WTC11 (cell line): ENCODE measurements around the gene PAFAH1B2. TPM values are rescaled to one million over a fixed set of nuclear protein-coding genes. Genes with fewer than 3 reads are reported as not detected.

Experiments used
- ATAC-seq: fragments of 200-7000 bp; cut with Tn5 transposase; 2 replicates; pipeline ENCODE4 v1.10.0; 2021; ENCODE audit warnings: mild to moderate bottlenecking, moderate library complexity
- CTCF ChIA-PET: fragments of 300-600 bp; sonication (Branson Sonifier 250); formaldehyde crosslinking; loops from one replicate; lab custom pipeline; 2021; ENCODE audit warnings: antibody characterized with exemption; lab: Charles Lee
- POLR2A ChIA-PET: fragments of 350-600 bp; sonication (Branson Sonifier 250); formaldehyde crosslinking; loops from one replicate; lab custom pipeline; 2021; ENCODE audit warnings: antibody characterized with exemption; lab: Charles Lee
- DNase-seq: peaks from one replicate; pipeline ENCODE4 v3.0.0; 2021; ENCODE audit warnings: low spot score
- H3K27ac Mint-ChIP-seq: 2 replicates; pipeline ENCODE4 v1.8.0; 2021; ENCODE audit warnings: mixed read lengths
- H3K27me3 Mint-ChIP-seq: 2 replicates; pipeline ENCODE4 v1.8.0; 2021; ENCODE audit warnings: low read depth, mild to moderate bottlenecking, moderate library complexity, mixed read lengths
- H3K36me3 Mint-ChIP-seq: 2 replicates; pipeline ENCODE4 v1.8.0; 2021; ENCODE audit warnings: mixed read lengths
- H3K4me1 Mint-ChIP-seq: 2 replicates; pipeline ENCODE4 v1.8.0; 2022; ENCODE audit warnings: mixed read lengths
- H3K4me3 Mint-ChIP-seq: 2 replicates; pipeline ENCODE4 v1.8.0; 2021; ENCODE audit warnings: mild to moderate bottlenecking, moderate library complexity, mixed read lengths
- H3K9me3 Mint-ChIP-seq: 2 replicates; pipeline ENCODE4 v1.8.0; 2021; ENCODE audit warnings: mixed read lengths
- ATF1 ChIP-seq: sonication (generic); formaldehyde crosslinking; IDR thresholded peaks from 2 replicates; pipeline ENCODE4 v1.8.1; 2023; ENCODE audit warnings: mild to moderate bottlenecking, moderate library complexity, missing genetic modification reagents
- ETV6 ChIP-seq: sonication (generic); formaldehyde crosslinking; IDR thresholded peaks from 2 replicates; pipeline ENCODE4 v1.8.1; 2022; ENCODE audit warnings: mild to moderate bottlenecking, missing genetic modification reagents
- JUN ChIP-seq: sonication (generic); formaldehyde crosslinking; IDR thresholded peaks from 2 replicates; pipeline ENCODE4 v1.8.0; 2023; ENCODE audit warnings: mild to moderate bottlenecking, missing genetic modification reagents
- KAT7 ChIP-seq: sonication (generic); formaldehyde crosslinking; IDR thresholded peaks from 2 replicates; pipeline ENCODE4 v1.8.1; 2023; ENCODE audit warnings: missing genetic modification reagents, mild to moderate bottlenecking, borderline replicate concordance
- OVOL2 ChIP-seq: fragments of 250-450 bp; sonication (Bioruptor Pico); IDR thresholded peaks from 2 replicates; pipeline ENCODE4 v1.9.0; 2021; ENCODE audit warnings: mild to moderate bottlenecking, borderline replicate concordance
- SOX15 ChIP-seq: fragments of 250-450 bp; sonication (Bioruptor Pico); IDR thresholded peaks from 2 replicates; pipeline ENCODE4 v1.9.0; 2021; ENCODE audit warnings: mild to moderate bottlenecking
- SP1 ChIP-seq: sonication (generic); formaldehyde crosslinking; conservative IDR thresholded peaks from 2 replicates; pipeline ENCODE4 v1.8.1; 2022; ENCODE audit warnings: missing genetic modification reagents
- TEAD1 ChIP-seq: sonication (generic); formaldehyde crosslinking; IDR thresholded peaks from 2 replicates; pipeline ENCODE4 v1.8.0; 2022; ENCODE audit warnings: mild to moderate bottlenecking, missing genetic modification reagents
- TEAD4 ChIP-seq: sonication (generic); formaldehyde crosslinking; IDR thresholded peaks from 2 replicates; pipeline ENCODE4 v1.8.0; 2022; ENCODE audit warnings: mild to moderate bottlenecking, missing genetic modification reagents
- ZNF416 ChIP-seq: fragments of 250-450 bp; sonication (Bioruptor Pico); IDR thresholded peaks from 2 replicates; pipeline ENCODE4 v1.9.0; 2021; ENCODE audit warnings: mild to moderate bottlenecking, inconsistent platforms
- total RNA-seq: library from RNA; stranded (reverse); gene quantifications from 3 replicates; pipeline ENCODE4 v1.2.3, GENCODE V29; 2021
- TF ChIP-seq, protein P1 (sequence below): fragments of 250-450 bp; sonication (Bioruptor Pico); IDR thresholded peaks from 2 replicates; pipeline ENCODE4 v1.8.0; 2021; ENCODE audit warnings: mild to moderate bottlenecking
- TF ChIP-seq, protein P2 (sequence below): sonication (generic); formaldehyde crosslinking; IDR thresholded peaks from 2 replicates; pipeline ENCODE4 v1.8.1; 2023; ENCODE audit warnings: mild to moderate bottlenecking, missing genetic modification reagents
- TF ChIP-seq, protein P3 (sequence below): sonication (generic); formaldehyde crosslinking; IDR thresholded peaks from 2 replicates; pipeline ENCODE4 v1.8.0; 2022; ENCODE audit warnings: mild to moderate bottlenecking, missing genetic modification reagents
- TF ChIP-seq, protein P4 (sequence below): sonication (generic); formaldehyde crosslinking; IDR thresholded peaks from 2 replicates; pipeline ENCODE4 v1.8.0; 2022; ENCODE audit warnings: mild to moderate bottlenecking, missing genetic modification reagents
- TF ChIP-seq, protein P5 (sequence below): sonication (generic); formaldehyde crosslinking; IDR thresholded peaks from 2 replicates; pipeline ENCODE4 v1.8.0; 2023; ENCODE audit warnings: missing genetic modification reagents, mild to moderate bottlenecking, borderline replicate concordance
- TF ChIP-seq, protein P6 (sequence below): fragments of 250-450 bp; sonication (Bioruptor Pico); IDR thresholded peaks from 2 replicates; pipeline ENCODE4 v1.9.0; 2021; ENCODE audit warnings: moderate library complexity, mild to moderate bottlenecking, inconsistent platforms, borderline replicate concordance
- TF ChIP-seq, protein P7 (sequence below): sonication (generic); formaldehyde crosslinking; IDR thresholded peaks from 2 replicates; pipeline ENCODE4 v1.8.0; 2022; ENCODE audit warnings: mild to moderate bottlenecking, missing genetic modification reagents
- TF ChIP-seq, protein P8 (sequence below): fragments of 200-600 bp; IDR thresholded peaks from 2 replicates; pipeline ENCODE4 v1.8.0; 2022; ENCODE audit warnings: antibody characterized with exemption
- TF ChIP-seq, protein P9 (sequence below): sonication (generic); formaldehyde crosslinking; conservative IDR thresholded peaks from 2 replicates; pipeline ENCODE4 v1.8.1; 2023; ENCODE audit warnings: mild to moderate bottlenecking, low read depth, missing genetic modification reagents, moderate library complexity
- TF ChIP-seq, protein P10 (sequence below): sonication (generic); formaldehyde crosslinking; IDR thresholded peaks from 2 replicates; pipeline ENCODE4 v1.8.1; 2022; ENCODE audit warnings: mild to moderate bottlenecking, missing genetic modification reagents, moderate library complexity, borderline replicate concordance

Gene PAFAH1B2
- total RNA-seq, 1 experiment from 2014 or later: 138 TPM

DNA sequence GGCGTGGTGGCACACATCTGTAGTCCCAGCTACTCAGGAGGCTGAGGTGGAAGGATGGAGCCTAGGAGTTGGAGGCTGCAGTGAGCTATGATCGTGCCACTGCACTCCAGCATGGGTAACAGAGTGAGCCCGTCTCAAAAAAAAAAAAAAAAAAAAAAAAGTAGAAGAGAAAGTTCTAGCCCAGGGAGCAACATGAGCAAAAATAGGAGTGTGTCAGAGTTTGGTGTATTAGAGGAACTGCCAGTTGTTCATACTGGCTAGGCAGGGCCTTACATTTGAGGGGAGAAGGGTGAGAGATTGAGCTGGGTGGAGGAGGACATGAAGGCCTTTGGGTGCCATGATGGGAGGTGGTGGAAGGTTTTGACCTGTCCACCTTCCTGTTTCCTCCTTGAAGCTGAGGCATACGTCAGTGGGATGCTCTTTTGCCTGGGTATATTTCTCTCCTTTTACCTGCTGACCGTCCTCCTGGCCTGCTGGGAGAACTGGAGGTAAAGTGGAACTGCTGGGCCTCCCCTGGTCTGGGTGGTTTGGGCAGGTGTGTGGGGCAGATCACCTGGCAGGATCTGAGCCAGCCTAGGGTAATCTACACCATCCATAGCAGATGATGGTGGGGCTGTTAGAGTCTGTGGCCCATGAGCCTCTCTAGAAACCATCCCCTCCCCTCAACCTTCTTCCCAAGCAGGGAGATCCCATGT is 41.8 kb downstream of the PAFAH1B2 start (continued):
- no peak for TF ChIP-seq ATF1 (CRISPR knock-in tag)
- TF ChIP-seq, protein P1, sequence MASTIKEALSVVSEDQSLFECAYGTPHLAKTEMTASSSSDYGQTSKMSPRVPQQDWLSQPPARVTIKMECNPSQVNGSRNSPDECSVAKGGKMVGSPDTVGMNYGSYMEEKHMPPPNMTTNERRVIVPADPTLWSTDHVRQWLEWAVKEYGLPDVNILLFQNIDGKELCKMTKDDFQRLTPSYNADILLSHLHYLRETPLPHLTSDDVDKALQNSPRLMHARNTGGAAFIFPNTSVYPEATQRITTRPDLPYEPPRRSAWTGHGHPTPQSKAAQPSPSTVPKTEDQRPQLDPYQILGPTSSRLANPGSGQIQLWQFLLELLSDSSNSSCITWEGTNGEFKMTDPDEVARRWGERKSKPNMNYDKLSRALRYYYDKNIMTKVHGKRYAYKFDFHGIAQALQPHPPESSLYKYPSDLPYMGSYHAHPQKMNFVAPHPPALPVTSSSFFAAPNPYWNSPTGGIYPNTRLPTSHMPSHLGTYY (CRISPR knock-in tag): no peak
- no peak for TF ChIP-seq SP1 (CRISPR knock-in tag)
- TF ChIP-seq, protein P2, sequence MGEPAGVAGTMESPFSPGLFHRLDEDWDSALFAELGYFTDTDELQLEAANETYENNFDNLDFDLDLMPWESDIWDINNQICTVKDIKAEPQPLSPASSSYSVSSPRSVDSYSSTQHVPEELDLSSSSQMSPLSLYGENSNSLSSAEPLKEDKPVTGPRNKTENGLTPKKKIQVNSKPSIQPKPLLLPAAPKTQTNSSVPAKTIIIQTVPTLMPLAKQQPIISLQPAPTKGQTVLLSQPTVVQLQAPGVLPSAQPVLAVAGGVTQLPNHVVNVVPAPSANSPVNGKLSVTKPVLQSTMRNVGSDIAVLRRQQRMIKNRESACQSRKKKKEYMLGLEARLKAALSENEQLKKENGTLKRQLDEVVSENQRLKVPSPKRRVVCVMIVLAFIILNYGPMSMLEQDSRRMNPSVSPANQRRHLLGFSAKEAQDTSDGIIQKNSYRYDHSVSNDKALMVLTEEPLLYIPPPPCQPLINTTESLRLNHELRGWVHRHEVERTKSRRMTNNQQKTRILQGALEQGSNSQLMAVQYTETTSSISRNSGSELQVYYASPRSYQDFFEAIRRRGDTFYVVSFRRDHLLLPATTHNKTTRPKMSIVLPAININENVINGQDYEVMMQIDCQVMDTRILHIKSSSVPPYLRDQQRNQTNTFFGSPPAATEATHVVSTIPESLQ (CRISPR knock-in tag): no peak
- no peak for TF ChIP-seq OVOL2
- TF ChIP-seq, protein P3, sequence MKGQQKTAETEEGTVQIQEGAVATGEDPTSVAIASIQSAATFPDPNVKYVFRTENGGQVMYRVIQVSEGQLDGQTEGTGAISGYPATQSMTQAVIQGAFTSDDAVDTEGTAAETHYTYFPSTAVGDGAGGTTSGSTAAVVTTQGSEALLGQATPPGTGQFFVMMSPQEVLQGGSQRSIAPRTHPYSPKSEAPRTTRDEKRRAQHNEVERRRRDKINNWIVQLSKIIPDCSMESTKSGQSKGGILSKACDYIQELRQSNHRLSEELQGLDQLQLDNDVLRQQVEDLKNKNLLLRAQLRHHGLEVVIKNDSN (CRISPR knock-in tag): no peak
- no peak for TF ChIP-seq TEAD1 (CRISPR knock-in tag)
- TF ChIP-seq, protein P4, sequence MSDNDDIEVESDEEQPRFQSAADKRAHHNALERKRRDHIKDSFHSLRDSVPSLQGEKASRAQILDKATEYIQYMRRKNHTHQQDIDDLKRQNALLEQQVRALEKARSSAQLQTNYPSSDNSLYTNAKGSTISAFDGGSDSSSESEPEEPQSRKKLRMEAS: no peak
- TF ChIP-seq, protein P5, sequence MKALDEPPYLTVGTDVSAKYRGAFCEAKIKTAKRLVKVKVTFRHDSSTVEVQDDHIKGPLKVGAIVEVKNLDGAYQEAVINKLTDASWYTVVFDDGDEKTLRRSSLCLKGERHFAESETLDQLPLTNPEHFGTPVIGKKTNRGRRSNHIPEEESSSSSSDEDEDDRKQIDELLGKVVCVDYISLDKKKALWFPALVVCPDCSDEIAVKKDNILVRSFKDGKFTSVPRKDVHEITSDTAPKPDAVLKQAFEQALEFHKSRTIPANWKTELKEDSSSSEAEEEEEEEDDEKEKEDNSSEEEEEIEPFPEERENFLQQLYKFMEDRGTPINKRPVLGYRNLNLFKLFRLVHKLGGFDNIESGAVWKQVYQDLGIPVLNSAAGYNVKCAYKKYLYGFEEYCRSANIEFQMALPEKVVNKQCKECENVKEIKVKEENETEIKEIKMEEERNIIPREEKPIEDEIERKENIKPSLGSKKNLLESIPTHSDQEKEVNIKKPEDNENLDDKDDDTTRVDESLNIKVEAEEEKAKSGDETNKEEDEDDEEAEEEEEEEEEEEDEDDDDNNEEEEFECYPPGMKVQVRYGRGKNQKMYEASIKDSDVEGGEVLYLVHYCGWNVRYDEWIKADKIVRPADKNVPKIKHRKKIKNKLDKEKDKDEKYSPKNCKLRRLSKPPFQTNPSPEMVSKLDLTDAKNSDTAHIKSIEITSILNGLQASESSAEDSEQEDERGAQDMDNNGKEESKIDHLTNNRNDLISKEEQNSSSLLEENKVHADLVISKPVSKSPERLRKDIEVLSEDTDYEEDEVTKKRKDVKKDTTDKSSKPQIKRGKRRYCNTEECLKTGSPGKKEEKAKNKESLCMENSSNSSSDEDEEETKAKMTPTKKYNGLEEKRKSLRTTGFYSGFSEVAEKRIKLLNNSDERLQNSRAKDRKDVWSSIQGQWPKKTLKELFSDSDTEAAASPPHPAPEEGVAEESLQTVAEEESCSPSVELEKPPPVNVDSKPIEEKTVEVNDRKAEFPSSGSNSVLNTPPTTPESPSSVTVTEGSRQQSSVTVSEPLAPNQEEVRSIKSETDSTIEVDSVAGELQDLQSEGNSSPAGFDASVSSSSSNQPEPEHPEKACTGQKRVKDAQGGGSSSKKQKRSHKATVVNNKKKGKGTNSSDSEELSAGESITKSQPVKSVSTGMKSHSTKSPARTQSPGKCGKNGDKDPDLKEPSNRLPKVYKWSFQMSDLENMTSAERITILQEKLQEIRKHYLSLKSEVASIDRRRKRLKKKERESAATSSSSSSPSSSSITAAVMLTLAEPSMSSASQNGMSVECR (CRISPR knock-in tag): no peak
- no peak for TF ChIP-seq JUN (CRISPR knock-in tag)
- TF ChIP-seq, protein P6, sequence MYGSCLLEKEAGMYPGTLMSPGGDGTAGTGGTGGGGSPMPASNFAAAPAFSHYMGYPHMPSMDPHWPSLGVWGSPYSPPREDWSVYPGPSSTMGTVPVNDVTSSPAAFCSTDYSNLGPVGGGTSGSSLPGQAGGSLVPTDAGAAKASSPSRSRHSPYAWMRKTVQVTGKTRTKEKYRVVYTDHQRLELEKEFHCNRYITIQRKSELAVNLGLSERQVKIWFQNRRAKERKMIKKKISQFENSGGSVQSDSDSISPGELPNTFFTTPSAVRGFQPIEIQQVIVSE (CRISPR knock-in tag): no peak
- no peak for TF ChIP-seq TEAD4 (CRISPR knock-in tag)

DNA sequence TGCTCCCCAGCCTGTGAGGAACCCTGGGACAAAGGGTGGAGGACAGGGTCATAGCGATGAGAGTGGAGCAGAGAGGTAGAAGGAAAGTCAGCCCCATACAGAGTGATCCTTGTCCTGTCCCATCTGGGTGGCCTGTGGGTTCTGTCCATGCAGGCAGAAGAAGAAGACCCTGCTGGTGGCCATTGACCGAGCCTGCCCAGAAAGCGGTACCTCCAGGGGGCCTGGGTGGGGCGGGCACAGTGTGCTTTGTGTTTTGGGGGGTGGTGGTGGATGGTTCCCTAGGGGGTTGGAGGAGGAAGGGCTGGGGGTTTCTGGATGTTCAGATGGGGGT is 42.3 kb downstream of the PAFAH1B2 start:
- H3K4me3 Mint-ChIP-seq: no peak overlapping the region
- no peak overlapping the region for H3K27ac Mint-ChIP-seq
- CTCF ChIA-PET: no interaction called here
- H3K36me3 Mint-ChIP-seq: peaks cover 7% of the 10 kb centered on the region; the same call in 1 of the 2 replicates
- DNase-seq: no peak
- no peaks in the 10 kb centered on the region for H3K9me3 Mint-ChIP-seq
- H3K4me1 Mint-ChIP-seq: no peaks in the 10 kb centered on the region
- POLR2A ChIA-PET: no interaction called here
- no peak for ATAC-seq
- no peaks in the 10 kb centered on the region for H3K27me3 Mint-ChIP-seq
- TF ChIP-seq SOX15 (CRISPR knock-in tag) (no peak), ATF1 (CRISPR knock-in tag) (no peak), ETV6 (CRISPR knock-in tag) (no peak), ZNF416 (CRISPR knock-in tag) (no peak), KAT7 (CRISPR knock-in tag) (no peak)
- TF ChIP-seq, protein P7, sequence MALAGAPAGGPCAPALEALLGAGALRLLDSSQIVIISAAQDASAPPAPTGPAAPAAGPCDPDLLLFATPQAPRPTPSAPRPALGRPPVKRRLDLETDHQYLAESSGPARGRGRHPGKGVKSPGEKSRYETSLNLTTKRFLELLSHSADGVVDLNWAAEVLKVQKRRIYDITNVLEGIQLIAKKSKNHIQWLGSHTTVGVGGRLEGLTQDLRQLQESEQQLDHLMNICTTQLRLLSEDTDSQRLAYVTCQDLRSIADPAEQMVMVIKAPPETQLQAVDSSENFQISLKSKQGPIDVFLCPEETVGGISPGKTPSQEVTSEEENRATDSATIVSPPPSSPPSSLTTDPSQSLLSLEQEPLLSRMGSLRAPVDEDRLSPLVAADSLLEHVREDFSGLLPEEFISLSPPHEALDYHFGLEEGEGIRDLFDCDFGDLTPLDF (CRISPR knock-in tag): no peak
- TF ChIP-seq, protein P8, sequence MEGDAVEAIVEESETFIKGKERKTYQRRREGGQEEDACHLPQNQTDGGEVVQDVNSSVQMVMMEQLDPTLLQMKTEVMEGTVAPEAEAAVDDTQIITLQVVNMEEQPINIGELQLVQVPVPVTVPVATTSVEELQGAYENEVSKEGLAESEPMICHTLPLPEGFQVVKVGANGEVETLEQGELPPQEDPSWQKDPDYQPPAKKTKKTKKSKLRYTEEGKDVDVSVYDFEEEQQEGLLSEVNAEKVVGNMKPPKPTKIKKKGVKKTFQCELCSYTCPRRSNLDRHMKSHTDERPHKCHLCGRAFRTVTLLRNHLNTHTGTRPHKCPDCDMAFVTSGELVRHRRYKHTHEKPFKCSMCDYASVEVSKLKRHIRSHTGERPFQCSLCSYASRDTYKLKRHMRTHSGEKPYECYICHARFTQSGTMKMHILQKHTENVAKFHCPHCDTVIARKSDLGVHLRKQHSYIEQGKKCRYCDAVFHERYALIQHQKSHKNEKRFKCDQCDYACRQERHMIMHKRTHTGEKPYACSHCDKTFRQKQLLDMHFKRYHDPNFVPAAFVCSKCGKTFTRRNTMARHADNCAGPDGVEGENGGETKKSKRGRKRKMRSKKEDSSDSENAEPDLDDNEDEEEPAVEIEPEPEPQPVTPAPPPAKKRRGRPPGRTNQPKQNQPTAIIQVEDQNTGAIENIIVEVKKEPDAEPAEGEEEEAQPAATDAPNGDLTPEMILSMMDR: no peak
- TF ChIP-seq, protein P9, sequence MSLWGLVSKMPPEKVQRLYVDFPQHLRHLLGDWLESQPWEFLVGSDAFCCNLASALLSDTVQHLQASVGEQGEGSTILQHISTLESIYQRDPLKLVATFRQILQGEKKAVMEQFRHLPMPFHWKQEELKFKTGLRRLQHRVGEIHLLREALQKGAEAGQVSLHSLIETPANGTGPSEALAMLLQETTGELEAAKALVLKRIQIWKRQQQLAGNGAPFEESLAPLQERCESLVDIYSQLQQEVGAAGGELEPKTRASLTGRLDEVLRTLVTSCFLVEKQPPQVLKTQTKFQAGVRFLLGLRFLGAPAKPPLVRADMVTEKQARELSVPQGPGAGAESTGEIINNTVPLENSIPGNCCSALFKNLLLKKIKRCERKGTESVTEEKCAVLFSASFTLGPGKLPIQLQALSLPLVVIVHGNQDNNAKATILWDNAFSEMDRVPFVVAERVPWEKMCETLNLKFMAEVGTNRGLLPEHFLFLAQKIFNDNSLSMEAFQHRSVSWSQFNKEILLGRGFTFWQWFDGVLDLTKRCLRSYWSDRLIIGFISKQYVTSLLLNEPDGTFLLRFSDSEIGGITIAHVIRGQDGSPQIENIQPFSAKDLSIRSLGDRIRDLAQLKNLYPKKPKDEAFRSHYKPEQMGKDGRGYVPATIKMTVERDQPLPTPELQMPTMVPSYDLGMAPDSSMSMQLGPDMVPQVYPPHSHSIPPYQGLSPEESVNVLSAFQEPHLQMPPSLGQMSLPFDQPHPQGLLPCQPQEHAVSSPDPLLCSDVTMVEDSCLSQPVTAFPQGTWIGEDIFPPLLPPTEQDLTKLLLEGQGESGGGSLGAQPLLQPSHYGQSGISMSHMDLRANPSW (CRISPR knock-in tag): no peak
- TF ChIP-seq, protein P10, sequence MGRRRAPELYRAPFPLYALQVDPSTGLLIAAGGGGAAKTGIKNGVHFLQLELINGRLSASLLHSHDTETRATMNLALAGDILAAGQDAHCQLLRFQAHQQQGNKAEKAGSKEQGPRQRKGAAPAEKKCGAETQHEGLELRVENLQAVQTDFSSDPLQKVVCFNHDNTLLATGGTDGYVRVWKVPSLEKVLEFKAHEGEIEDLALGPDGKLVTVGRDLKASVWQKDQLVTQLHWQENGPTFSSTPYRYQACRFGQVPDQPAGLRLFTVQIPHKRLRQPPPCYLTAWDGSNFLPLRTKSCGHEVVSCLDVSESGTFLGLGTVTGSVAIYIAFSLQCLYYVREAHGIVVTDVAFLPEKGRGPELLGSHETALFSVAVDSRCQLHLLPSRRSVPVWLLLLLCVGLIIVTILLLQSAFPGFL: no peak
